Stimulated activated CD4-positive, alpha-beta T cell treated with anti-CD3 and anti-CD28 coated beads, Interleukin-12 subunit alpha, Interleukin-12 subunit beta, amount 100 ng/mL, for 48 hours (primary cell): ENCODE measurements around the gene PRDM16.

ENCODE experiments used
- DNase-seq, 3 donors: peaks; one replicate each; pipeline ENCODE4 v3.0.0-alpha.2; 2020; ENCODE audit warnings: low read depth in 2 of 3, low spot score in 1 of 3

Gene PRDM16

DNA sequence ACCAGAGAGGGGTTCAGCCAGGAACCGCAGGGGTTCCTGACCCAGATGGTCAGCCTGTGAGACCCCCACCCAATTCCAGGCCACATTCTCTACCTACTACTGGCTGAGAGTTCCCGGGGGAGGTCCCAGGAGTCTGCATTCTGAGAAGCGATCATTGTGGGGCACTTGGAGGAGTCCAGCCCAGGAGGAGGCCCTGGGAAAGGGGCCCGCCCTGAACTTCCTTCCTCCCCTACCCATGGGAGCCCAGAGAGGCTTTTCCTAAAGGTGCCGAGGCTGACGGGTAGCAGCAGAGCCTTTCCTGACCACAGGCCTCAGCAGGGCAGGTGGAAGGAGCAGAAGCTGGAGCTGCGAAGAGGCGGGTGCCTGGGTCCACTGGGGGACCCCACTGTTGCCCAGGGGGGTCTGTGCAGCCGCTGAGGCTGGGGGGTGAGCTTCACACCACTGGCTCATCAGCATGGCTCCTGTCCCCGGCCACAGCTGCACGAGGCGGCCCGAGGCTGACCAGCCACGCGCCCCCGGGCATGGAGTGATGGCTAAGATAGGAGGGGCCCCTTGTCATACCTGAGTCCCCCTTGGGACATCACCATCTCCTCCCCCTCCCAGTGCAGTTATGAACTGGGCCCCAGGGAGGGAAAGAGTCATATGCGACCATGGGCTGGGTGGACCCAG, 127.7 kb downstream of the PRDM16 start:
- no peak for DNase-seq

DNA sequence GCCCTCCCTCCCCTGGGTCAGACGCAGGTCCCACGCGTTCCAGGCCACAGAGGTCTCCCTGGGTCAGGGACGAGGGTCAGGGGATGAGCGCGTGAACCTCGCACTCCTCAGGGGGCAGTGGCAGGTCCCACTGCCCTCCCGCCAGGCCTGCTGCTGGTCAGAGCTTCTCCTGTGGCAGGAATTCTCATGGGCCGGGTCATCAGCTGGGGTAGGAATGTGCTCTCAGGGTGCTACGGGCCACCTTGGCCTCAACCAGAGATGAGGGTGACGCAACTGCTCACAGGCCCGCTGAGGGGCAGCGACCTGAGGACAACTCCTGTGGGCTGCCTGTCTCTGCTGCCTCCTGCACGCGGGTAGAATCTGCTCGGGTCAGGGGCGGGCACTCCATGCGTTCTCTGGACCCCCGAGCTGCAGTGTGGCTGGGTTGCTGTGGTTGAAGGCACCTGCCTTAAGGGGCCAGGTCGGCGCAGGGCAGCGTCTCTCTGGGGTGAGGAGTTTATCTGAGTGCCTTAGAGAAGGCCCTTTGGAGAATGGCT, 128.8 kb downstream of the PRDM16 start:
- no peak for DNase-seq

DNA sequence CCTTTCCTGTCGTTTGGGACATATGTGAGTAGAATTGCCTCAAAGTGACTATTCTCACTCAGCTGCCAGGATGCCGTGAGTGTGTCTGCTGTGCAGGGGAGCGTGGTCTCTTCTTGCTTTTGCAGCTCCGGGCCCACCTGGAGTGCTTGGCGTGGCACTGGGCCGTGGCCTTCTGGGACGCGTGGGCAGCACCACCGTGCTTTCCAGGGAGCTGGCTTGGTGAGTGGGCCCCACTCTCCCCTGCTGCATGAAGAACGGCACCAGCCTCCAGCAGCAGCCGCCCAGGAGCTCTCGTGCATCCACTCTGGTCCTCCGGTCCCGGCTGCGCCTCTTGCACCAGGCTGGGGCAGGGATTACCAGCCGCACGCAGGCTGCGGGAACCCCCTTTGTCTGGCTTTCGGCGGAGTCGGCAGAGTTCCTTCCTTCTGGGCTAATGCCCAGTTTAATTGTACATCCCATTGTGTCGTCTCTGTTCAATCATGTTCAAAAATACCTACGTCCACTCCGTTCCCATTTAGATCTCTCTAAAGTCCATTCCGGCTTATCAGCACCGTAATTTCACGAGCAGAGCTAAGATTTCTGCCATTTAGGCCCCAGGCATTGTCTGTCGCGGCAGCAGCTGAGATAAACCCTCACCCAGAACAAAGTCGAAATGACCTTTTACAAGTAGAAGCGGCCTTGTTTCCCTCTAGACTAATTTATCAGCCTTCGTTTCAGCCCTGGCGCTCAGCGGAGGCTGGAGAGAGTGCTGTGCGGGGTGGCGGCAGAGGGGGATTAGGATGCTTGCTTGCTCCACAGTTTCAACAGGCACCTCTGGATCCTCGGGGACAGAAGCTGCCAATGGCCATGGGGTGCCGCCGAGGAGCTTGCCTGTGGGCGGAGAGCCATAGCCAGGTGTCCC, 129.6 kb downstream of the PRDM16 start:
- no peak for DNase-seq

DNA sequence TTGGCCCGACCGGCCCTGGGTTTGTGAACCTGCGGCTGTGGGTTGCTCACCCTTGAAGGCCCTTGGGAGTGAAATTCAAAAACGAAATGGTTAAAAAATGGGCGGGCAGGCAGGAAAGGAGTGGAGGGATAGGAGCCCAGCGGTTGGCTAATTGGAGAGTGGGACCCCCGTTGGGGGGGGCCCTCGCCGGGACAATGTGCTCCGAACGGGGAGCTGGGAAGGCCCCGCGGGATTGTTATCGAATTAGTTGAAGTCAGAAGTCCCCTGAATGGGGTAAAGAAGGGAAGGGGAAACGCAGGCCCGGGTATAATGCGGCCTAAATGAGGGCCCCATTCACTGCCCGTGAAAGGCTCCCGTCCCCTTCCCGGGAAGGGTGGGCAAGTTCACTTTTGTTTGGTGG, 135.7 kb downstream of the PRDM16 start:
- DNase-seq = no peak

DNA sequence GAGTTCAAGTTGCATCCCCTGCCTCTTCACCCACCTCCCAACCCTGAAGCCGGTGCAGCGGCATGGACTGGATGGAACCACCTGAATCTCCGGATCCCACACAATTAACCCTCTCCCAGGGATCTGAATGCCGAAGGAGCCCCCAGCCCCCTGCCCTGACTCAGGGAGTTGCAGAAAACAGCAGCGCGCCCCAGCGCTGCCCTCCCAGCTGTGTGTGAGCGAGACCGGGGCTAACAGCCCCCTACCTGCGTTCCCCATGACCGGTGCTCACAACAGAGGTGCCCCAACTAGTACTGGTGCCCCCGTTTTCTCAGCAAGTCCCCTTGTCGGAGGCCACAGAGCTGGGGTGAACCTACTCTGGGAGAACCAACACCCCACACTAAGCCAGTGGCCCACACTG, 136.8 kb downstream of the PRDM16 start:
- DNase-seq = no peak

DNA sequence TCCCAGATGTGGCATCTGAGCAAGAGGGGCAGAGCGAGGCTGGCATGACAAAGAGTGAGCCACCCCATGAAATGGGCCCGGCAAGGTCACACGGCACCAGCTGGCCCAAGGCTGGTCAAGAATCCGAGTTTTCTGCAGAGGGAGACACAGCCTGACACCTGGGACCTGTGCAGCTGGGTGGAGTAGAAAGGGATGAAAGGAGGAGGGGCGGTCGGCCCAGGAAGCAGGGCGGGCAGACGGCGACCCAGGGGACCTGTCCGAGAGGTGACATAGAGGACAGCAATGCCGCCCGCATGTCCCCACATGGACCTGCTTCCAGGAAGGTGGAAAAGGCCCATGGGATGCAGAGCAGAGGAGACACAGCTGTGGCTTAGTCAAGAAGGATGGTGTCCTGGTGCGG, 137.7 kb downstream of the PRDM16 start:
- no peak for DNase-seq

DNA sequence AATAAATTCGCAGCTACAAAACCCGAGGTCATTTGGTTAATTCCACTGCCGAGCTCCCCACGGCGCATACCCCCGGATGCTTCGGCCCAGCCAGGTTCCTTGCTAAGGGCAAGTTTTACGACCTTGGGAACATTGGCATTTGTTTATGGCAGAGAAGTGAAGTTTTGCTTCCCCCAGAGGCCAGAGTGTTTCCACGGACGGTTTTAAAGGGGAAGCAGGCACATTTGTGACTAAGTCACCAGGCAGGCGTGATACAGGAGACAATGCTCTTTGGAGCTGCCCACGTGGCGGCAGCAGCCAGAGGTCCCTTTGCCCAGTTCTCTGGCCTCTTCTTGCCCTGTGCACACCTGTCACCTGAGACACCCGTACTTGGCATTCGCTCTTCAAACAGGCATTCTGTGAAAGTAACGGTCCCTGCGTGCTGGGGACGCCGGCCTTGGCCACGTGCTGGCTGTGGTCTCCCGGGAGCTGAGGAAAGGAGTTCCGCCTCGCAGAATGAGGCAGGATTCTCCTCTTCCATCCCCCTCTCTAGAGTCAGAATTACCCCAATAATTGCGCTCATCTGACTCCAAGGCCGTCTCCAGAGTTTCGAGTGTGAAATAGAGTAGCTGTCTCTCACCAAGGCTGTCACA, 138.3 kb downstream of the PRDM16 start:
- DNase-seq = no peak

DNA sequence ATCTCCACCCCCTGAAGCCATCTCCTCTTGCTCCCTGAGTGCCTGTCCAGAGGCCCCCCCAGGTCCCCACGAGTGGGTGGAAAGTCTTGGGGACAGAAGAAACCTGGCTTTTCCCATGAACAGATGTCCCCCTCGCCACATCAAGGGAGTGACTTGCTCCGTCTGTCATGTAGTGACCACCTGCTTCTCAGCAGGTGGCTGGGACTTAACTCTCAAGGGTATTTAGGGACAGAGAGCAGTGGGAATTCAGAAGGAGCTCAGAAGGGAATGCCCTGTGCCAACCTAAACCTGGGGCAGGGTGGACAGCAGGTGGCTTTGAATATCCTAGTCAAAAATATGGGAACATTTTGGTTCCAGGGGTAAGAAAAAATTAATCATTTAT, 139.8 kb downstream of the PRDM16 start:
- DNase-seq = no peak

DNA sequence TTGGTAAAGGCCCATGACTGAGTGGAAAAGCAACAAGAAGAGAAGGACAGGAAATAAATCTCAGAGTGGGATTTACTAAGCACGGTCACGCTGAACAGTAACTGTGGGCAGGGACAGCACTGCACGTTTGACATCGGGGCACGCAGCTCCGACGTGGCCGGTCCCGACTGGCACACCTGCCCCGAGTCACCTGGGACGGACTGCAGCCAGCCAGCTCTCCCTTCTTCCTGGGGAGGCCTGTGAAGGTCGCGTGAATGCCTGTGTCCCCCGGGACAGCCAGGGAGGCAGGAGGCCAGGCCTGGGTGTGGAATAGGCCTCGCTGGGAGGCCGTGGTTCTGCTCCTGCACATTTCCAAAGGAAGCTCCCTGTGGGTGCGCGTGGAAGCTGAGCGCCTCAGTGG, 140.2 kb downstream of the PRDM16 start:
- DNase-seq = no peak

DNA sequence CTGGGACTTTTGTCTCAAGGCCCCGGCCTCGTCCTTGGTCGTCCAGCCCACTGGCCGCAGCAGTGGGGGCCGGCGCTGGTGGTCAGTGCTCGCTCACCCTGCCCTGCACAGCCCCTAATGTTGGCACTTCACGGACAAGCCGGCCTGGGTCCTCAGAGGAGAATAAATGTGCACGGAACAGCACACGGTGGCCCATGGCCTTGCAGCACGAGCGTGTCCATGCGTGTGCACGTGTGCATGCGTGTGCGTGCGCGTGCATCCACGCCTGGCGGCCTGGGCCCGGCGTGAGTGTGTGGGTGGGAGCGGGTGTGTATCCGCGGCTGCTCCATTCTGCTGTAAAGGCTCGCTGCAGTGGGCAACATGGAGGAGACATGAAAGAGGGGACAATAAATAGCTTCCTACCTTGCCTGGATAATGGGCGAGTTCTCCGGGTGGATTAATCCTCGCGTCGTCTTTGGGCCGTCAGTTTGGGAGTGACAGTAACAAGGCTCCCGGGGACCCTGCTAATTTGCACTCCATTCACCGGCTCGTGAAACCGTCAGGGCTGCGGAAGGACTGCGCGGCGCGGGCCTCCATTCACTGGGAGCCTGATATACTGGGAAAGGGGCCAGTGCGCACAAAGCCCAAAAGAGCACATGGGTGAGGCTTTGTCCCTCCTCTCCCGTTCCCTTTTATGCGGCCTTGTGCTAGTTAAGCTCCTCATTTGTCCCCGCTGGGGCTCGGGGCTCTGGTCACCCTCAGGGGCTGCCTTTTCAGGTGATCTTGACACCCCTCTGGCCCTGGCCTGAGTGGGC, 142.8 kb downstream of the PRDM16 start:
- DNase-seq = no peak

DNA sequence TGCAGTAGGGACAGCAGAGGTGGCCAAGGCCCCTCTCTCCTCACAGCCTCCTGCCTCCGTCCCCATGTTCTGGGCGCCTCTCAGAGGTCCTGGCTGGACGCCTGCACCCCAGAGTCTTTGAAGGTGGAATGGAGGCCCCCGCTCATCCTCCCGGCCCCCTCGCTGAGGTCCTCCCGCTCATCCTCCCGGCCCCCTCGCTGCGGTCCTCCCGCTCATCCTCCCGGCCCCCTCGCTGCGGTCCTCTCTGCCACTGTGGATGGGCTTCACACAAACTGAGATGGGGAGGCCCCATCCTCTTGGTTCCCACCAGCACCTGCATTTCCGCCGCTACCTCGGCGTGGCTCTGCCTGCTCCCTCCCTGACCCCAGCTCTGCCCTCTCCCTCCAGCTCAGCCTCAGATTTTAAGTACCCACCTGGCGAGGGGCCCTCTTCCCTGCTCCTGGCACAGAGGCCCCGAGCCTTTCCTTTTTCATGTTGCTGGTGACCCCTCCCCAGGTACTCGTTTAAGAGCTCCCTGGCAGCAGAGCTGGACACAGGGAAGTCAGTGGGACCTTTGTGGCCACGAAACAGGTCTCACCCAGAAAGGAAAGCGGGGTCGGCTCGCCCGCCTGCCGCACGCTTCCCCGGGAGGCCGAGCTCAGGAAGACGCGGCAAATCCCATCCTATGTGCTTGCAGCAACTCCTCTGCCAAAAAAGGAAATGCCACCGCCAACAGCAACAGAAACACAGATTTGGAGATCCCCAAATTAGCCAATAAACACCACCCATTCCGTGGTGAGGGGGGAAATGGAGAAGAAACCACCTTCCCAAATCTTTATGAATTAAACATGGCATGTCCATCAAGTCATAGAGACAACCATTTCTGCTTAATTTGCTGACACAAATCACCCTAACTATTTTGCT, 143.7 kb downstream of the PRDM16 start:
- DNase-seq = no peak

DNA sequence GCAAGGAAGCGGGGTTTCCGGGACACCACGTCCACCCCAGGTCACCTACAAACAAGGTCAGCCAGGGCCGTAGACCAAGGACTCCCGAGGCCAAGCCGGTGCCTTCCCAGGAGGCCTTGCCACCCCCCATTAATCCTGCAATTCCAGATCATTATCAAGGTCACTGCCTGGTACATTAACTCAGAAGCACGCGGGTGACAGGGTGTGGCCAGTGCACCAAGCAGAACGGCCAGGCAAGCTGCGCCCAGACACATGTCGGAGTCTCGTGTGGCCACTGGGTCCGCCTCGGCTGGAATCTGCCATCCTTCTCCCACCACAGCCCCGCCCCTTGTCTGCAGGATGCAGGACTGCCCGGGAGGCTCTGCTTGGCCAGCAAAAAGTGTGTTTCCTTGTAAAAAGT, 144.7 kb downstream of the PRDM16 start:
- DNase-seq = no peak

DNA sequence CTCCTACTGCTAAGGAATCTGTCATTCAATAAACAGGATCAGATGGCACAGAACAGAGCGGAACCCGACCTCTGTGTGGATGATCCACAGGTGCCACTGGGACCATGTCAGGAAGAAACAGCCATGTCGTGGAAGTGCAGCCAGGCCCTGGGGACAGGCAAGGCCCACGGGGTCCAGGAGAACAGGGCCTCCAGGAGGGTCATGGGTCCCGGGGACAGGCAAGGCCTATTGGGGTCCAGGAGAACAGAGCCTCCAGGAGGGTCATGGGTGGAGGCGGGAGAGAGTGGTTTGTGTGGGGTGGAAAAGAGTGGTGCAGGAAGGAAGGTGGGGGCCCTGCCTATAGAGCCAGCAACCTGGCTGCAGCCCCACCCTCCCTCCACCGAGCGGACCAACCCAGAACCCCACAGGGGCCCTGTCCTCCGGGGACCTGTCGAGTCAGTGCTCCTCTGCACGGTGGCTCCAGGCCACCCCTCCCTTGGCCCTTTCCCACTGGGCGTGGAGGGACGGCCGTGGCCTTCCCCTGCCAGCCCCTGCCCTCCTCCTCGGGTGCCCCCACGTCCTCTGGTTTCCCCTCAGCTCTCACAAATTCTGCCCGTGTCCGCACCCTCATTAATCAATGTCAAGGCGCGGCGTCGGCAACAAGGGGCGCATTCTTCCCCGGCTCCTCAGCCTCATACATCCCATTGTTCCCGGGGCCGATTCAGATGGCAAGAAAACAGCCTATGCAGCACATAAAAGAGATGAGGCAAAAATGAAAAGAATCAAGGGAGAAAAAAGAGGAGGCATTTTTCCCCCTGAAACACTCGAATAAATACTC, 146.4 kb downstream of the PRDM16 start:
- no peak for DNase-seq

DNA sequence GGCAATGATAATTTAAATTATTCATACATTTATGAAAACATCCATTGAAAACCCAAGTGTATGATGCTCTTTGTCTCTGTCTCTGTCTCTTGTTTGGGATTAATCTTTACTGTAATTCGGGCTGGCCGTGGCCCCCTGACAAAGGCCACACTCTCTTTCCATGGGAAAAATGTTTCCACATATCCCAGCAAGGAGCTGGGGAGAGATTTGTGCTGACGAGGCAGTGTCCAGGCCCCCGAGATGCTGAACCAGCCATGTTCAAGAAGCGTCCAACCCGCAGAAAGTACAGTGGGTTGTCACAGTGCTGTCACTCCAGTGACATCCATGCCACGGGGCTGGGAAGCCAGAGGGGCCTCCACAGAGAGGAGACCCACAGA, 147.0 kb downstream of the PRDM16 start:
- no peak for DNase-seq

DNA sequence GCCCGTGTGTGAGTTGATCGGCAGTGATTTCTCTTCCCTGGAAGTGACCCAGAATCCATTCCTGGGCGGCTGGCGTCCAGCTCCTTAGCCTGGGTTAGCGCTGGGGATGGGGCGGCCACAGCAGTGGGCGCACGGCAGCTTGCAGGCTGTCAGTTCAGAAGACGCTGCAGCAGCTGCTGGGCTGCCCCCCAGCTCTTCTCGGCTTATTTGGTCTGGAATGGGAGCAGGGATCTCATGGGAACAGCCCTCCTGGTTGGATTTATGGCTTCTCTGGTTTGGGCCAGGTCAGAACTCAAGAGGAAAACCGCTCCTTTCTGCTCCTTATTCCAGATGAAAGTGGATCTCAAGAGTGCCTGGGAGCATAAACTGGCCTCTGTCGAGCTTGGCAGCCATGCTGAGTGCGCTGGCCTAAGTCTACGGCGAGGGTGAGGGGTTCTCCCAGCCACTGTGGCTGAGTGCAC, 148.2 kb downstream of the PRDM16 start:
- no peak for DNase-seq

DNA sequence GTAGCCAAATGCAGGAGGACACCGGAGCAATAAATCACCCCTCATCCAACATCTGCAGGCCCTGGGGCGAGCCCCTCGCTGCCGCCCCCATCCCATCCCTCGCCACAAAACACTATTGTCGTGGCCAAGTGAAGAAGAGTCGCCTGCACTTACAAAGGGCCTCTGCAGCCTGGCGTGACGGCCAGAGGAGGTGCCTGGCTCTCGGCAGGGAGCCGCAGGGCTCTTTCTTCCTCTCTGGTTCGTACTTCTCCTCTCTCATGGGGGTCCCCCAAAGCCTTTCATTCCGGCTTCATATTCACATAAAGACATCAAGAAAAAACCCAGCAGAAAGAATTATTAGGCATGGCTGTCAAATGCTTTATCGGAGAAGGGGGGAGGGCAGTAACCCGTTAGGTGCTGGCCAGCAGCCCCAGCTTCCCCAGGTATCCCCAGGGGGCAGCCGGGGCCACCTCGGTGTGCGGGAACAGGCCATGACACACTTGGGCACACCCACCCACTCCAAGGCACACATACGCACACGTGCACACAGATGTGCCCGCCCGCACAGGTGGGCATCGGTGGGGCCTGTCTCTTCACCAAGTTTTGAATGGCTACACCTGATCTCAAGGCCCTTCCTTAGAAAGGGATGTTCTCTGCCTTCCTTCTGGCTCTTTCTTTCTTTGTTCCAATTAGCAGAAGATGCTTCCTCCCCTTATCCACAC, 149.1 kb downstream of the PRDM16 start:
- no peak for DNase-seq

DNA sequence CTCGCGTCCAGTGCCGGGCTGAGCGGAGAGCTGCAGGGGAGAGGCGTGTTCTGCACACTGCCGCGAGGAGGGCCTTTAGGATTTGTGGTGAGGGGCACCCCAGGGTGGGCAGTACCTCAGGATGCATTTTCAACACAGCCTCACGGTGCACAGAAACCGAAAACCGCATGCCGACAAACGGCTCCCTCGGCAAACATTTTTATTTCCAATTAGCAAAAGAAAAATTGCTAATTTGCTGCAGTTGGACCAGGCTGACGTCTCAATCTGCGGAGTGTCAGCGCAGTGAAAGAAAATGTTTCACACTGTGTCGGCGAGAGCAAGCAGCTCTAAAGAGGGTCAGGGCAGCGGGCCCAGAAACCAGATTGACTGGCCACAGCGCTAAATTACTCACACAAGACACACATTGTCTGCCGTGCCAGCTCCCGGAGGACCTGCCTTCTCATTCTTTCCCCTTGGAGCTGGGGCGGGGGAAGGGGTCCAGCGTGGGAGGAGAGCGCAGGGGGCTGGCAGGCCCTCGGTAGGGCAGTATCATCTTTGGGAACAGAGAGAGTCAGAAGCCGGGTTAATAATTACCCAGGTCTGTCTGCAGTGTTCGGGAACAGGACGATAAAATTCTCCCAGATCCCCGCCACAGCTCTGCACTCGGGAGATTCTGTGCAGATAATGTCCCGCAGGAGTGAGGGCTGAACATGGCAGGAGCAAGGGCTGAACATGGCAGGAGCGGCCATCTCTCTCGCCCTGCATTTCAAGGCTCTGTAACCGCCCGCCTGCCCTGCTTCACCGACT, 150.2 kb downstream of the PRDM16 start:
- no peak for DNase-seq
